HG02840 (cell line): ENCODE data around the gene NSUN6.

Source experiments
- ATAC-seq: cut with Tn5 transposase; IDR thresholded peaks from one replicate; pipeline ENCODE4 v1.9.1; 2021; ENCODE audit warnings: mild to moderate bottlenecking, moderate library complexity, moderate number of reproducible peaks; ENCODE audit not compliant: unreplicated experiment, low FRiP score

The NSUN6 gene

GRCh38 chr10:18516851-18517250 lies 134.5 kb downstream of the NSUN6 start:
- ATAC-seq: no peak

- no peak for ATAC-seq
These were observed 136.8 kb downstream of the NSUN6 start for GRCh38 chr10:18514537-18514936.

GRCh38 chr10:18508587-18508986 lies 142.8 kb downstream of the NSUN6 start:
- no peak for ATAC-seq

GRCh38 chr10:18505456-18506118 lies 145.8 kb downstream of the NSUN6 start:
- no peak for ATAC-seq

GRCh38 chr10:18504161-18504560 lies 147.2 kb downstream of the NSUN6 start:
- ATAC-seq: no peak

- no peak for ATAC-seq
These were observed 149.8 kb downstream of the NSUN6 start for GRCh38 chr10:18501629-18502028.

- ATAC-seq: peak; percentile 85
These were observed 150.2 kb downstream of the NSUN6 start for GRCh38 chr10:18501198-18501597.

GRCh38 chr10:18500576-18500975 lies 150.8 kb downstream of the NSUN6 start:
- ATAC-seq: no peak

- no peak for ATAC-seq
These were observed 152.4 kb downstream of the NSUN6 start for GRCh38 chr10:18498998-18499397.

GRCh38 chr10:18497806-18498369 lies 153.5 kb downstream of the NSUN6 start:
- no peak for ATAC-seq
